GM23338 (cell line): ENCODE data around the gene SERPINA3. TPM values are rescaled to one million over a fixed set of nuclear protein-coding genes. Genes with fewer than 3 reads are reported as not detected.

Source experiments
- ATAC-seq: fragments of 200-7000 bp; cut with Tn5 transposase; 3 replicates; pipeline ENCODE4 v1.9.1; 2020
- DNase-seq: peaks from one replicate; pipeline ENCODE4 v3.0.0-alpha.2; 2015; ENCODE audit warnings: low spot score
- H2AFZ ChIP-seq: fragments of 200-600 bp; sonication (generic); 2 replicates; pipeline ENCODE4 v1.8.0; 2016; ENCODE audit warnings: antibody characterized with exemption, mild to moderate bottlenecking, moderate library complexity
- H3F3A ChIP-seq: fragments of 200-600 bp; sonication (generic); replicated peaks from 2 replicates; pipeline ENCODE4 v1.8.0; 2017; ENCODE audit warnings: antibody characterized with exemption, mixed run types, low read depth
- H3K27ac ChIP-seq: fragments of 200-600 bp; sonication (generic); 2 replicates; pipeline ENCODE4 v1.6.1; 2016; ENCODE audit warnings: low read depth
- H3K27me3 ChIP-seq: fragments of 200-600 bp; sonication (generic); 2 replicates; pipeline ENCODE4 v1.8.0; 2016; ENCODE audit warnings: mild to moderate bottlenecking, mixed run types, moderate library complexity; ENCODE audit not compliant: insufficient read depth
- H3K36me3 ChIP-seq: fragments of 200-600 bp; sonication (generic); 2 replicates; pipeline ENCODE4 v1.8.0; 2016; ENCODE audit warnings: mild to moderate bottlenecking; ENCODE audit not compliant: insufficient read depth
- H3K4me1 ChIP-seq: fragments of 200-600 bp; sonication (generic); 2 replicates; pipeline ENCODE4 v1.8.0; 2016; ENCODE audit warnings: mild to moderate bottlenecking, moderate library complexity; ENCODE audit not compliant: insufficient read depth
- H3K4me2 ChIP-seq: fragments of 200-600 bp; sonication (generic); 2 replicates; pipeline ENCODE4 v1.7.1; 2017; ENCODE audit warnings: mixed run types
- H3K4me3 ChIP-seq: fragments of 200-600 bp; sonication (generic); 2 replicates; pipeline ENCODE4 v1.6.1; 2016; ENCODE audit warnings: mixed run types
- H3K79me2 ChIP-seq: fragments of 200-600 bp; sonication (generic); replicated peaks from 2 replicates; pipeline ENCODE4 v1.8.0; 2017; ENCODE audit warnings: mild to moderate bottlenecking; ENCODE audit not compliant: insufficient read depth
- H3K9me2 ChIP-seq: fragments of 200-600 bp; sonication (generic); 2 replicates; pipeline ENCODE4 v1.8.0; 2017; ENCODE audit not compliant: insufficient read depth
- H4K20me1 ChIP-seq: fragments of 200-600 bp; sonication (generic); replicated peaks from 2 replicates; pipeline ENCODE4 v1.8.0; 2017; ENCODE audit warnings: mild to moderate bottlenecking; ENCODE audit not compliant: insufficient read depth
- H3K27ac Mint-ChIP-seq: 2 replicates; pipeline ENCODE4 v1.8.0; 2020; ENCODE audit warnings: inconsistent platforms, mild to moderate bottlenecking, moderate library complexity, mixed read lengths
- H3K27me3 Mint-ChIP-seq: 3 replicates; pipeline ENCODE4 v1.8.0; 2022; ENCODE audit warnings: low read depth, mild to moderate bottlenecking, moderate library complexity, mixed read lengths, inconsistent platforms; ENCODE audit not compliant: insufficient read depth, poor library complexity
- H3K36me3 Mint-ChIP-seq: 3 replicates; pipeline ENCODE4 v1.8.0; 2021; ENCODE audit warnings: low read depth, mild to moderate bottlenecking, inconsistent platforms, moderate library complexity, mixed read lengths
- H3K4me1 Mint-ChIP-seq: 3 replicates; pipeline ENCODE4 v1.8.0; 2020; ENCODE audit warnings: mild to moderate bottlenecking, inconsistent platforms, mixed read lengths
- H3K4me3 Mint-ChIP-seq: 3 replicates; pipeline ENCODE4 v1.8.0; 2021; ENCODE audit warnings: moderate library complexity, mild to moderate bottlenecking, inconsistent platforms, mixed read lengths
- H3K9me3 Mint-ChIP-seq: 3 replicates; pipeline ENCODE4 v1.8.0; 2020; ENCODE audit warnings: moderate library complexity, mild to moderate bottlenecking, inconsistent platforms, mixed read lengths
- CREB1 ChIP-seq: fragments of 250-450 bp; sonication (Bioruptor Pico); IDR thresholded peaks from 2 replicates; pipeline ENCODE4 v1.5.0; 2020; ENCODE audit warnings: low read depth, mild to moderate bottlenecking, moderate library complexity
- ETS1 ChIP-seq: IDR thresholded peaks from 2 replicates; pipeline ENCODE4 v1.6.1; 2016; ENCODE audit warnings: antibody characterized with exemption
- EZH2 ChIP-seq: fragments of 200-600 bp; sonication (generic); IDR thresholded peaks from one replicate; pipeline ENCODE4 v1.8.0; 2017; ENCODE audit warnings: antibody characterized with exemption, mild to moderate bottlenecking, low read depth; ENCODE audit not compliant: unreplicated experiment
- EZH2phosphoT487 ChIP-seq: fragments of 200-600 bp; sonication (generic); IDR thresholded peaks from one replicate; pipeline ENCODE4 v1.8.1; 2018; ENCODE audit warnings: antibody characterized with exemption; ENCODE audit not compliant: unreplicated experiment
- JUNB ChIP-seq: IDR thresholded peaks from one replicate; pipeline ENCODE4 v1.6.1; 2016; ENCODE audit warnings: antibody characterized with exemption; ENCODE audit not compliant: unreplicated experiment
- NANOG ChIP-seq: IDR thresholded peaks from 2 replicates; pipeline ENCODE4 v1.6.1; 2016; ENCODE audit warnings: antibody characterized with exemption, borderline replicate concordance
- POLR2AphosphoS5 ChIP-seq: IDR thresholded peaks from 2 replicates; pipeline ENCODE4 v1.6.1; 2016; ENCODE audit warnings: antibody characterized with exemption, low read depth
- STAT1 ChIP-seq: IDR thresholded peaks from one replicate; pipeline ENCODE4 v1.6.1; 2016; ENCODE audit warnings: antibody characterized with exemption; ENCODE audit not compliant: unreplicated experiment
- ZNF114 ChIP-seq: fragments of 250-450 bp; sonication (Bioruptor Pico); IDR thresholded peaks from 2 replicates; pipeline ENCODE4 v1.5.0; 2020; ENCODE audit warnings: mild to moderate bottlenecking, moderate library complexity
- ZNF331 ChIP-seq: fragments of 250-450 bp; sonication (Bioruptor Pico); IDR thresholded peaks from 2 replicates; pipeline ENCODE4 v1.5.0; 2020; ENCODE audit warnings: low read depth, mild to moderate bottlenecking, moderate library complexity
- polyA plus RNA-seq: library from polyadenylated mRNA; unstranded; fragments of >200 nt; fragmentation: Nextera tagmentation; extraction: Ambion mirVana; gene quantifications from 2 replicates; pipeline ENCODE4 v1.2.1, GENCODE V29; 2016
- total RNA-seq: library from RNA; depleted of rRNA; stranded (reverse); fragments of >200 nt; shearing (Covaris generic); gene quantifications from 2 replicates; pipeline ENCODE4 v1.2.3, GENCODE V29; 2014
- TF ChIP-seq, protein P1 (sequence below), 2 experiments: fragments of 200-600 bp in 1 of 2; sonication (generic) in 1 of 2; conservative IDR thresholded peaks; 2 replicates each; pipeline versions ENCODE4 v1.5.1 to v1.6.1; 2016 to 2017; ENCODE audit warnings: antibody characterized with exemption in 2 of 2, low read depth in 2 of 2, mild to moderate bottlenecking in 2 of 2, moderate library complexity in 1 of 2
- TF ChIP-seq, protein P2 (sequence below): fragments of 250-450 bp; sonication (Bioruptor Pico); IDR thresholded peaks from 2 replicates; pipeline ENCODE4 v1.5.0; 2020; ENCODE audit warnings: mild to moderate bottlenecking, moderate library complexity
- TF ChIP-seq, protein P3 (sequence below): IDR thresholded peaks from one replicate; pipeline ENCODE4 v1.6.1; 2018; ENCODE audit warnings: antibody characterized with exemption; ENCODE audit not compliant: unreplicated experiment

SERPINA3 gene
- total and polyA plus RNA-seq, 2 experiments from 2014 or later = not detected

GRCh38 chr14:94660306-94660946 is 48.2 kb downstream of the SERPINA3 start:
- no peaks in the 10 kb centered on the region for H3F3A ChIP-seq
- H2AFZ ChIP-seq = no peak overlapping the region
- no peaks in the 10 kb centered on the region for H3K79me2 ChIP-seq
- no peaks in the 10 kb centered on the region for H3K4me1 Mint-ChIP-seq
- H4K20me1 ChIP-seq = no peaks in the 10 kb centered on the region
- H3K4me1 ChIP-seq = no peaks in the 10 kb centered on the region
- no peak for ATAC-seq
- DNase-seq = no peak
- H3K9me3 Mint-ChIP-seq = 0 out of 3 replicates have a peak, but pooled peaks cover 4% of the 10 kb centered on the region
- H3K36me3 Mint-ChIP-seq = no peaks in the 10 kb centered on the region
- H3K4me2 ChIP-seq = no peak overlapping the region
- no peak overlapping the region for H3K4me3 ChIP-seq
- H3K4me3 Mint-ChIP-seq = no peak overlapping the region
- H3K27ac ChIP-seq = no peak overlapping the region
- no peaks in the 10 kb centered on the region for H3K27me3 ChIP-seq
- no peaks in the 10 kb centered on the region for H3K9me2 ChIP-seq
- TF ChIP-seq STAT1 (no peak), ETS1 (no peak), CREB1 (CRISPR knock-in tag) (no peak), EZH2phosphoT487 (no peak), ZNF331 (CRISPR knock-in tag) (no peak), POLR2AphosphoS5 (no peak), NANOG (no peak), EZH2 (no peak), JUNB (no peak), ZNF114 (no peak)
- TF ChIP-seq, protein P1, sequence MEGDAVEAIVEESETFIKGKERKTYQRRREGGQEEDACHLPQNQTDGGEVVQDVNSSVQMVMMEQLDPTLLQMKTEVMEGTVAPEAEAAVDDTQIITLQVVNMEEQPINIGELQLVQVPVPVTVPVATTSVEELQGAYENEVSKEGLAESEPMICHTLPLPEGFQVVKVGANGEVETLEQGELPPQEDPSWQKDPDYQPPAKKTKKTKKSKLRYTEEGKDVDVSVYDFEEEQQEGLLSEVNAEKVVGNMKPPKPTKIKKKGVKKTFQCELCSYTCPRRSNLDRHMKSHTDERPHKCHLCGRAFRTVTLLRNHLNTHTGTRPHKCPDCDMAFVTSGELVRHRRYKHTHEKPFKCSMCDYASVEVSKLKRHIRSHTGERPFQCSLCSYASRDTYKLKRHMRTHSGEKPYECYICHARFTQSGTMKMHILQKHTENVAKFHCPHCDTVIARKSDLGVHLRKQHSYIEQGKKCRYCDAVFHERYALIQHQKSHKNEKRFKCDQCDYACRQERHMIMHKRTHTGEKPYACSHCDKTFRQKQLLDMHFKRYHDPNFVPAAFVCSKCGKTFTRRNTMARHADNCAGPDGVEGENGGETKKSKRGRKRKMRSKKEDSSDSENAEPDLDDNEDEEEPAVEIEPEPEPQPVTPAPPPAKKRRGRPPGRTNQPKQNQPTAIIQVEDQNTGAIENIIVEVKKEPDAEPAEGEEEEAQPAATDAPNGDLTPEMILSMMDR (conservative IDR thresholded peaks at IDR 0.05; ENCODE audit: low read depth in 2 of 2) = no peak
- TF ChIP-seq, protein P2, sequence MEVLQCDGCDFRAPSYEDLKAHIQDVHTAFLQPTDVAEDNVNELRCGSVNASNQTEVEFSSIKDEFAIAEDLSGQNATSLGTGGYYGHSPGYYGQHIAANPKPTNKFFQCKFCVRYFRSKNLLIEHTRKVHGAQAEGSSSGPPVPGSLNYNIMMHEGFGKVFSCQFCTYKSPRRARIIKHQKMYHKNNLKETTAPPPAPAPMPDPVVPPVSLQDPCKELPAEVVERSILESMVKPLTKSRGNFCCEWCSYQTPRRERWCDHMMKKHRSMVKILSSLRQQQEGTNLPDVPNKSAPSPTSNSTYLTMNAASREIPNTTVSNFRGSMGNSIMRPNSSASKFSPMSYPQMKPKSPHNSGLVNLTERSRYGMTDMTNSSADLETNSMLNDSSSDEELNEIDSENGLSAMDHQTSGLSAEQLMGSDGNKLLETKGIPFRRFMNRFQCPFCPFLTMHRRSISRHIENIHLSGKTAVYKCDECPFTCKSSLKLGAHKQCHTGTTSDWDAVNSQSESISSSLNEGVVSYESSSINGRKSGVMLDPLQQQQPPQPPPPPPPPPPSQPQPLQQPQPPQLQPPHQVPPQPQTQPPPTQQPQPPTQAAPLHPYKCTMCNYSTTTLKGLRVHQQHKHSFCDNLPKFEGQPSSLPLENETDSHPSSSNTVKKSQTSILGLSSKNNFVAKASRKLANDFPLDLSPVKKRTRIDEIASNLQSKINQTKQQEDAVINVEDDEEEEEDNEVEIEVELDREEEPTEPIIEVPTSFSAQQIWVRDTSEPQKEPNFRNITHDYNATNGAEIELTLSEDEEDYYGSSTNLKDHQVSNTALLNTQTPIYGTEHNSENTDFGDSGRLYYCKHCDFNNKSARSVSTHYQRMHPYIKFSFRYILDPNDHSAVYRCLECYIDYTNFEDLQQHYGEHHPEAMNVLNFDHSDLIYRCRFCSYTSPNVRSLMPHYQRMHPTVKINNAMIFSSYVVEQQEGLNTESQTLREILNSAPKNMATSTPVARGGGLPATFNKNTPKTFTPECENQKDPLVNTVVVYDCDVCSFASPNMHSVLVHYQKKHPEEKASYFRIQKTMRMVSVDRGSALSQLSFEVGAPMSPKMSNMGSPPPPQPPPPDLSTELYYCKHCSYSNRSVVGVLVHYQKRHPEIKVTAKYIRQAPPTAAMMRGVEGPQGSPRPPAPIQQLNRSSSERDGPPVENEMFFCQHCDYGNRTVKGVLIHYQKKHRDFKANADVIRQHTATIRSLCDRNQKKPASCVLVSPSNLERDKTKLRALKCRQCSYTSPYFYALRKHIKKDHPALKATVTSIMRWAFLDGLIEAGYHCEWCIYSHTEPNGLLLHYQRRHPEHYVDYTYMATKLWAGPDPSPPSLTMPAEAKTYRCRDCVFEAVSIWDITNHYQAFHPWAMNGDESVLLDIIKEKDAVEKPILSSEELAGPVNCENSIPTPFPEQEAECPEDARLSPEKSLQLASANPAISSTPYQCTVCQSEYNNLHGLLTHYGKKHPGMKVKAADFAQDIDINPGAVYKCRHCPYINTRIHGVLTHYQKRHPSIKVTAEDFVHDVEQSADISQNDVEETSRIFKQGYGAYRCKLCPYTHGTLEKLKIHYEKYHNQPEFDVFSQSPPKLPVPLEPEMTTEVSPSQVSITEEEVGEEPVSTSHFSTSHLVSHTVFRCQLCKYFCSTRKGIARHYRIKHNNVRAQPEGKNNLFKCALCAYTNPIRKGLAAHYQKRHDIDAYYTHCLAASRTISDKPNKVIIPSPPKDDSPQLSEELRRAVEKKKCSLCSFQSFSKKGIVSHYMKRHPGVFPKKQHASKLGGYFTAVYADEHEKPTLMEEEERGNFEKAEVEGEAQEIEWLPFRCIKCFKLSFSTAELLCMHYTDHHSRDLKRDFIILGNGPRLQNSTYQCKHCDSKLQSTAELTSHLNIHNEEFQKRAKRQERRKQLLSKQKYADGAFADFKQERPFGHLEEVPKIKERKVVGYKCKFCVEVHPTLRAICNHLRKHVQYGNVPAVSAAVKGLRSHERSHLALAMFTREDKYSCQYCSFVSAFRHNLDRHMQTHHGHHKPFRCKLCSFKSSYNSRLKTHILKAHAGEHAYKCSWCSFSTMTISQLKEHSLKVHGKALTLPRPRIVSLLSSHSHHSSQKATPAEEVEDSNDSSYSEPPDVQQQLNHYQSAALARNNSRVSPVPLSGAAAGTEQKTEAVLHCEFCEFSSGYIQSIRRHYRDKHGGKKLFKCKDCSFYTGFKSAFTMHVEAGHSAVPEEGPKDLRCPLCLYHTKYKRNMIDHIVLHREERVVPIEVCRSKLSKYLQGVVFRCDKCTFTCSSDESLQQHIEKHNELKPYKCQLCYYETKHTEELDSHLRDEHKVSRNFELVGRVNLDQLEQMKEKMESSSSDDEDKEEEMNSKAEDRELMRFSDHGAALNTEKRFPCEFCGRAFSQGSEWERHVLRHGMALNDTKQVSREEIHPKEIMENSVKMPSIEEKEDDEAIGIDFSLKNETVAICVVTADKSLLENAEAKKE (CRISPR knock-in tag) = no peak
- TF ChIP-seq, protein P3, sequence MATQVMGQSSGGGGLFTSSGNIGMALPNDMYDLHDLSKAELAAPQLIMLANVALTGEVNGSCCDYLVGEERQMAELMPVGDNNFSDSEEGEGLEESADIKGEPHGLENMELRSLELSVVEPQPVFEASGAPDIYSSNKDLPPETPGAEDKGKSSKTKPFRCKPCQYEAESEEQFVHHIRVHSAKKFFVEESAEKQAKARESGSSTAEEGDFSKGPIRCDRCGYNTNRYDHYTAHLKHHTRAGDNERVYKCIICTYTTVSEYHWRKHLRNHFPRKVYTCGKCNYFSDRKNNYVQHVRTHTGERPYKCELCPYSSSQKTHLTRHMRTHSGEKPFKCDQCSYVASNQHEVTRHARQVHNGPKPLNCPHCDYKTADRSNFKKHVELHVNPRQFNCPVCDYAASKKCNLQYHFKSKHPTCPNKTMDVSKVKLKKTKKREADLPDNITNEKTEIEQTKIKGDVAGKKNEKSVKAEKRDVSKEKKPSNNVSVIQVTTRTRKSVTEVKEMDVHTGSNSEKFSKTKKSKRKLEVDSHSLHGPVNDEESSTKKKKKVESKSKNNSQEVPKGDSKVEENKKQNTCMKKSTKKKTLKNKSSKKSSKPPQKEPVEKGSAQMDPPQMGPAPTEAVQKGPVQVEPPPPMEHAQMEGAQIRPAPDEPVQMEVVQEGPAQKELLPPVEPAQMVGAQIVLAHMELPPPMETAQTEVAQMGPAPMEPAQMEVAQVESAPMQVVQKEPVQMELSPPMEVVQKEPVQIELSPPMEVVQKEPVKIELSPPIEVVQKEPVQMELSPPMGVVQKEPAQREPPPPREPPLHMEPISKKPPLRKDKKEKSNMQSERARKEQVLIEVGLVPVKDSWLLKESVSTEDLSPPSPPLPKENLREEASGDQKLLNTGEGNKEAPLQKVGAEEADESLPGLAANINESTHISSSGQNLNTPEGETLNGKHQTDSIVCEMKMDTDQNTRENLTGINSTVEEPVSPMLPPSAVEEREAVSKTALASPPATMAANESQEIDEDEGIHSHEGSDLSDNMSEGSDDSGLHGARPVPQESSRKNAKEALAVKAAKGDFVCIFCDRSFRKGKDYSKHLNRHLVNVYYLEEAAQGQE = no peak
- H3K27ac Mint-ChIP-seq = no peak overlapping the region
- H3K27me3 Mint-ChIP-seq = peaks cover 2% of the 10 kb centered on the region
- no peaks in the 10 kb centered on the region for H3K36me3 ChIP-seq
